ENCODE results near the gene TRDN. TPM values are rescaled to one million over a fixed set of nuclear protein-coding genes. Genes with fewer than 3 reads are reported as not detected.

TRDN gene
- total RNA-seq, 1 experiment from 2014 or later, result 39.8 TPM

DNA sequence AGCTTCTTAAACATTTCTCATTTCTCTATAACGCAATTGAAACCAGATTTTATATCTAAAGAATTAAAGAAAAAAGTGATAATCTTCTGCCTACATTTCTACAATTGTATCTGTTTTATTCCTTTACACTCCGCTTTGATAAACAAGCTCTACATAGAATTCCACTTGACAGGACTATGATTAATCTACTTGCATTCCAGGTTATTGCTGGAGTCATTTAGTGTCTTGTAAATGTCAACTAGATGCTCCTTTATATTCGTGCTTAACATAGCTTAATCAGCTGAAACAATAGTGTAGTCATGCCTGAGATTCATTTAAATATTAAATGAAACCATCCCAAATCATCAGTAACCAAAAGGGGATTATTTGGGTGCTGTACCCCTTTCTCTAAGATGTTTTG lies 284.0 kb downstream of the TRDN start:
- no peak for TF ChIP-seq TEAD1 (CRISPR knock-in tag; IDR thresholded peaks at IDR 0.05)
- no peak for TF ChIP-seq SOX15 (CRISPR knock-in tag; IDR thresholded peaks at IDR 0.05)
- TF ChIP-seq ZNF232 (CRISPR knock-in tag; IDR thresholded peaks at IDR 0.05), result no peak
- TF ChIP-seq, protein P1, sequence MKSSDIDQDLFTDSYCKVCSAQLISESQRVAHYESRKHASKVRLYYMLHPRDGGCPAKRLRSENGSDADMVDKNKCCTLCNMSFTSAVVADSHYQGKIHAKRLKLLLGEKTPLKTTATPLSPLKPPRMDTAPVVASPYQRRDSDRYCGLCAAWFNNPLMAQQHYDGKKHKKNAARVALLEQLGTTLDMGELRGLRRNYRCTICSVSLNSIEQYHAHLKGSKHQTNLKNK (CRISPR knock-in tag; IDR thresholded peaks at IDR 0.05), result no peak
- no peak for TF ChIP-seq JAZF1 (CRISPR knock-in tag; IDR thresholded peaks at IDR 0.05)
- TF ChIP-seq PRRX2 (CRISPR knock-in tag; IDR thresholded peaks at IDR 0.05), result no peak
- TF ChIP-seq, protein P2, sequence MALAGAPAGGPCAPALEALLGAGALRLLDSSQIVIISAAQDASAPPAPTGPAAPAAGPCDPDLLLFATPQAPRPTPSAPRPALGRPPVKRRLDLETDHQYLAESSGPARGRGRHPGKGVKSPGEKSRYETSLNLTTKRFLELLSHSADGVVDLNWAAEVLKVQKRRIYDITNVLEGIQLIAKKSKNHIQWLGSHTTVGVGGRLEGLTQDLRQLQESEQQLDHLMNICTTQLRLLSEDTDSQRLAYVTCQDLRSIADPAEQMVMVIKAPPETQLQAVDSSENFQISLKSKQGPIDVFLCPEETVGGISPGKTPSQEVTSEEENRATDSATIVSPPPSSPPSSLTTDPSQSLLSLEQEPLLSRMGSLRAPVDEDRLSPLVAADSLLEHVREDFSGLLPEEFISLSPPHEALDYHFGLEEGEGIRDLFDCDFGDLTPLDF (CRISPR knock-in tag; IDR thresholded peaks at IDR 0.05), result no peak
- no peak for TF ChIP-seq HMGA2 (CRISPR knock-in tag; IDR thresholded peaks at IDR 0.05)
- TF ChIP-seq, protein P3, sequence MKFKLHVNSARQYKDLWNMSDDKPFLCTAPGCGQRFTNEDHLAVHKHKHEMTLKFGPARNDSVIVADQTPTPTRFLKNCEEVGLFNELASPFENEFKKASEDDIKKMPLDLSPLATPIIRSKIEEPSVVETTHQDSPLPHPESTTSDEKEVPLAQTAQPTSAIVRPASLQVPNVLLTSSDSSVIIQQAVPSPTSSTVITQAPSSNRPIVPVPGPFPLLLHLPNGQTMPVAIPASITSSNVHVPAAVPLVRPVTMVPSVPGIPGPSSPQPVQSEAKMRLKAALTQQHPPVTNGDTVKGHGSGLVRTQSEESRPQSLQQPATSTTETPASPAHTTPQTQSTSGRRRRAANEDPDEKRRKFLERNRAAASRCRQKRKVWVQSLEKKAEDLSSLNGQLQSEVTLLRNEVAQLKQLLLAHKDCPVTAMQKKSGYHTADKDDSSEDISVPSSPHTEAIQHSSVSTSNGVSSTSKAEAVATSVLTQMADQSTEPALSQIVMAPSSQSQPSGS (CRISPR knock-in tag; IDR thresholded peaks at IDR 0.05; ENCODE audit: borderline replicate concordance, low read depth), result no peak
- TF ChIP-seq FOXK1 (CRISPR knock-in tag; IDR thresholded peaks at IDR 0.05), result no peak
- TF ChIP-seq, protein P4, sequence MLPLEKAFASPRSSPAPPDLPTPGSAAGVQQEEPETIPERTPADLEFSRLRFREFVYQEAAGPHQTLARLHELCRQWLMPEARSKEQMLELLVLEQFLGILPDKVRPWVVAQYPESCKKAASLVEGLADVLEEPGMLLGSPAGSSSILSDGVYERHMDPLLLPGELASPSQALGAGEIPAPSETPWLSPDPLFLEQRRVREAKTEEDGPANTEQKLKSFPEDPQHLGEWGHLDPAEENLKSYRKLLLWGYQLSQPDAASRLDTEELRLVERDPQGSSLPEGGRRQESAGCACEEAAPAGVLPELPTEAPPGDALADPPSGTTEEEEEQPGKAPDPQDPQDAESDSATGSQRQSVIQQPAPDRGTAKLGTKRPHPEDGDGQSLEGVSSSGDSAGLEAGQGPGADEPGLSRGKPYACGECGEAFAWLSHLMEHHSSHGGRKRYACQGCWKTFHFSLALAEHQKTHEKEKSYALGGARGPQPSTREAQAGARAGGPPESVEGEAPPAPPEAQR (CRISPR knock-in tag; IDR thresholded peaks at IDR 0.05), result no peak
- TF ChIP-seq, protein P5, sequence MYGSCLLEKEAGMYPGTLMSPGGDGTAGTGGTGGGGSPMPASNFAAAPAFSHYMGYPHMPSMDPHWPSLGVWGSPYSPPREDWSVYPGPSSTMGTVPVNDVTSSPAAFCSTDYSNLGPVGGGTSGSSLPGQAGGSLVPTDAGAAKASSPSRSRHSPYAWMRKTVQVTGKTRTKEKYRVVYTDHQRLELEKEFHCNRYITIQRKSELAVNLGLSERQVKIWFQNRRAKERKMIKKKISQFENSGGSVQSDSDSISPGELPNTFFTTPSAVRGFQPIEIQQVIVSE (CRISPR knock-in tag; IDR thresholded peaks at IDR 0.05; ENCODE audit: borderline replicate concordance), result no peak
- TF ChIP-seq, protein P6, sequence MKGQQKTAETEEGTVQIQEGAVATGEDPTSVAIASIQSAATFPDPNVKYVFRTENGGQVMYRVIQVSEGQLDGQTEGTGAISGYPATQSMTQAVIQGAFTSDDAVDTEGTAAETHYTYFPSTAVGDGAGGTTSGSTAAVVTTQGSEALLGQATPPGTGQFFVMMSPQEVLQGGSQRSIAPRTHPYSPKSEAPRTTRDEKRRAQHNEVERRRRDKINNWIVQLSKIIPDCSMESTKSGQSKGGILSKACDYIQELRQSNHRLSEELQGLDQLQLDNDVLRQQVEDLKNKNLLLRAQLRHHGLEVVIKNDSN (CRISPR knock-in tag; IDR thresholded peaks at IDR 0.05), result no peak
- POLR2A ChIA-PET, result no interaction called here

DNA sequence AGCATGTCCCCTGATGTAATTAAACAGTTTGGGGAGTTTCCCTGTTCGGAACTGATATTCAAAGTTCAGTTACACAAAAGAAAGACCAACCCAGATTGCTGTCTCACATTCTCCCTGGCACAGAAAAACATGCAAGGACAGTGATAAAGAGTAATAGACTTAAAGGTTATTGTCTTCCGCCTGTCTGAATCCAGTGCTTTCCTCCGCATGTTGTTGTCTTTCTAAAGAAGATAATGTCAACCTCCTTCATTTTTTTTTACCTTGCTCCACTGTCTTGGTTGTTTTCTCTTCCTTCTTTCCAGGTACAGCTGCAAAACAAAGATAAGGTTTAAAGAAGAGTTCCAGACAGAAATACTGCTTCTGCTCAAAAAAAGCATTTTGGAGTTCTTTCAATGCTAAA lies 284.5 kb downstream of the TRDN start:
- no peak overlapping the region for H3K27ac Mint-ChIP-seq
- no peaks in the 10 kb centered on the region for H3K27me3 Mint-ChIP-seq (ENCODE audit: low read depth)
- H3K36me3 Mint-ChIP-seq, result no peaks in the 10 kb centered on the region
- no peak for DNase-seq (ENCODE audit: low spot score)
- H3K4me1 Mint-ChIP-seq, result no peaks in the 10 kb centered on the region
- H3K4me3 Mint-ChIP-seq, result no peak overlapping the region
- CTCF ChIA-PET, result no interaction called here
- no peaks in the 10 kb centered on the region for H3K9me3 Mint-ChIP-seq
- POLR2A ChIA-PET, result no interaction called here
- ATAC-seq, result no peak
- TF ChIP-seq IRF2 (CRISPR knock-in tag; IDR thresholded peaks at IDR 0.05; ENCODE audit: borderline replicate concordance, low read depth) (no peak), FOXK1 (CRISPR knock-in tag; IDR thresholded peaks at IDR 0.05) (no peak), ZNF416 (CRISPR knock-in tag; IDR thresholded peaks at IDR 0.05) (no peak), ZBTB21 (CRISPR knock-in tag; IDR thresholded peaks at IDR 0.05; ENCODE audit: borderline replicate concordance) (no peak), ATF1 (CRISPR knock-in tag; IDR thresholded peaks at IDR 0.05) (no peak), MYBL2 (CRISPR knock-in tag; IDR thresholded peaks at IDR 0.05) (no peak), ZNF138 (CRISPR knock-in tag; conservative IDR thresholded peaks at IDR 0.05) (no peak), ZNF317 (CRISPR knock-in tag; IDR thresholded peaks at IDR 0.05; ENCODE audit: borderline replicate concordance, low read depth) (no peak)
- TF ChIP-seq, protein P7, sequence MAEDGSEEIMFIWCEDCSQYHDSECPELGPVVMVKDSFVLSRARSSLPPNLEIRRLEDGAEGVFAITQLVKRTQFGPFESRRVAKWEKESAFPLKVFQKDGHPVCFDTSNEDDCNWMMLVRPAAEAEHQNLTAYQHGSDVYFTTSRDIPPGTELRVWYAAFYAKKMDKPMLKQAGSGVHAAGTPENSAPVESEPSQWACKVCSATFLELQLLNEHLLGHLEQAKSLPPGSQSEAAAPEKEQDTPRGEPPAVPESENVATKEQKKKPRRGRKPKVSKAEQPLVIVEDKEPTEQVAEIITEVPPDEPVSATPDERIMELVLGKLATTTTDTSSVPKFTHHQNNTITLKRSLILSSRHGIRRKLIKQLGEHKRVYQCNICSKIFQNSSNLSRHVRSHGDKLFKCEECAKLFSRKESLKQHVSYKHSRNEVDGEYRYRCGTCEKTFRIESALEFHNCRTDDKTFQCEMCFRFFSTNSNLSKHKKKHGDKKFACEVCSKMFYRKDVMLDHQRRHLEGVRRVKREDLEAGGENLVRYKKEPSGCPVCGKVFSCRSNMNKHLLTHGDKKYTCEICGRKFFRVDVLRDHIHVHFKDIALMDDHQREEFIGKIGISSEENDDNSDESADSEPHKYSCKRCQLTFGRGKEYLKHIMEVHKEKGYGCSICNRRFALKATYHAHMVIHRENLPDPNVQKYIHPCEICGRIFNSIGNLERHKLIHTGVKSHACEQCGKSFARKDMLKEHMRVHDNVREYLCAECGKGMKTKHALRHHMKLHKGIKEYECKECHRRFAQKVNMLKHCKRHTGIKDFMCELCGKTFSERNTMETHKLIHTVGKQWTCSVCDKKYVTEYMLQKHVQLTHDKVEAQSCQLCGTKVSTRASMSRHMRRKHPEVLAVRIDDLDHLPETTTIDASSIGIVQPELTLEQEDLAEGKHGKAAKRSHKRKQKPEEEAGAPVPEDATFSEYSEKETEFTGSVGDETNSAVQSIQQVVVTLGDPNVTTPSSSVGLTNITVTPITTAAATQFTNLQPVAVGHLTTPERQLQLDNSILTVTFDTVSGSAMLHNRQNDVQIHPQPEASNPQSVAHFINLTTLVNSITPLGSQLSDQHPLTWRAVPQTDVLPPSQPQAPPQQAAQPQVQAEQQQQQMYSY (CRISPR knock-in tag; IDR thresholded peaks at IDR 0.05), result no peak
- TF ChIP-seq, protein P8, sequence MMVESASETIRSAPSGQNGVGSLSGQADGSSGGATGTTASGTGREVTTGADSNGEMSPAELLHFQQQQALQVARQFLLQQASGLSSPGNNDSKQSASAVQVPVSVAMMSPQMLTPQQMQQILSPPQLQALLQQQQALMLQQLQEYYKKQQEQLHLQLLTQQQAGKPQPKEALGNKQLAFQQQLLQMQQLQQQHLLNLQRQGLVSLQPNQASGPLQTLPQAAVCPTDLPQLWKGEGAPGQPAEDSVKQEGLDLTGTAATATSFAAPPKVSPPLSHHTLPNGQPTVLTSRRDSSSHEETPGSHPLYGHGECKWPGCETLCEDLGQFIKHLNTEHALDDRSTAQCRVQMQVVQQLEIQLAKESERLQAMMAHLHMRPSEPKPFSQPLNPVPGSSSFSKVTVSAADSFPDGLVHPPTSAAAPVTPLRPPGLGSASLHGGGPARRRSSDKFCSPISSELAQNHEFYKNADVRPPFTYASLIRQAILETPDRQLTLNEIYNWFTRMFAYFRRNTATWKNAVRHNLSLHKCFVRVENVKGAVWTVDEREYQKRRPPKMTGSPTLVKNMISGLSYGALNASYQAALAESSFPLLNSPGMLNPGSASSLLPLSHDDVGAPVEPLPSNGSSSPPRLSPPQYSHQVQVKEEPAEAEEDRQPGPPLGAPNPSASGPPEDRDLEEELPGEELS (CRISPR knock-in tag; IDR thresholded peaks at IDR 0.05), result no peak
- TF ChIP-seq, protein P1 (CRISPR knock-in tag; IDR thresholded peaks at IDR 0.05), result no peak
- TF ChIP-seq, protein P9, sequence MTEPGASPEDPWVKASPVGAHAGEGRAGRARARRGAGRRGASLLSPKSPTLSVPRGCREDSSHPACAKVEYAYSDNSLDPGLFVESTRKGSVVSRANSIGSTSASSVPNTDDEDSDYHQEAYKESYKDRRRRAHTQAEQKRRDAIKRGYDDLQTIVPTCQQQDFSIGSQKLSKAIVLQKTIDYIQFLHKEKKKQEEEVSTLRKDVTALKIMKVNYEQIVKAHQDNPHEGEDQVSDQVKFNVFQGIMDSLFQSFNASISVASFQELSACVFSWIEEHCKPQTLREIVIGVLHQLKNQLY (CRISPR knock-in tag; IDR thresholded peaks at IDR 0.05), result no peak

More for the DNA sequence above, 284.0 kb downstream of the TRDN start:
- ATAC-seq (no peak), DNase-seq (ENCODE audit: low spot score) (no peak)
- Mint-ChIP-seq H3K9me3 (no peaks in the 10 kb centered on the region), H3K4me3 (no peak overlapping the region), H3K27ac (no peak overlapping the region), H3K4me1 (no peaks in the 10 kb centered on the region), H3K27me3 (ENCODE audit: low read depth) (no peaks in the 10 kb centered on the region), H3K36me3 (no peaks in the 10 kb centered on the region)
- CTCF ChIA-PET, result no interaction called here
